Activated CD4-positive, alpha-beta T cell treated with anti-CD3 and anti-CD28 coated beads for 1 hour (primary cell): ENCODE data around the gene ADAMTS12.

Source experiments
- DNase-seq: peaks from one replicate; pipeline ENCODE4 v3.0.0-alpha.2; 2020

ADAMTS12 gene

GRCh38 chr5:33509036-33509435 lies 382.8 kb downstream of the ADAMTS12 start:
- no peak for DNase-seq

GRCh38 chr5:33507426-33507825 lies 384.4 kb downstream of the ADAMTS12 start:
- DNase-seq = no peak

- no peak for DNase-seq
Observed at GRCh38 chr5:33504570-33504969, 387.2 kb downstream of the ADAMTS12 start.

GRCh38 chr5:33501899-33502298 lies 389.9 kb downstream of the ADAMTS12 start:
- DNase-seq = no peak

- DNase-seq = no peak
Observed at GRCh38 chr5:33501260-33501659, 390.5 kb downstream of the ADAMTS12 start.

- no peak for DNase-seq
Observed at GRCh38 chr5:33494466-33494865, 397.3 kb downstream of the ADAMTS12 start.

- DNase-seq = no peak
Observed at GRCh38 chr5:33491941-33492340, 399.8 kb downstream of the ADAMTS12 start.

GRCh38 chr5:33490071-33490665 lies 401.6 kb downstream of the ADAMTS12 start:
- no peak for DNase-seq

- no peak for DNase-seq
Observed at GRCh38 chr5:33489481-33490067, 402.2 kb downstream of the ADAMTS12 start.

GRCh38 chr5:33488558-33489355 lies 403.0 kb downstream of the ADAMTS12 start:
- DNase-seq = no peak

GRCh38 chr5:33487236-33487635 lies 404.6 kb downstream of the ADAMTS12 start:
- no peak for DNase-seq

- no peak for DNase-seq
Observed at GRCh38 chr5:33482335-33482734, 409.5 kb downstream of the ADAMTS12 start.

- DNase-seq = no peak
Observed at GRCh38 chr5:33480876-33481275, 410.9 kb downstream of the ADAMTS12 start.

- no peak for DNase-seq
Observed at GRCh38 chr5:33479311-33479710, 412.5 kb downstream of the ADAMTS12 start.

- no peak for DNase-seq
Observed at GRCh38 chr5:33477816-33478215, 414.0 kb downstream of the ADAMTS12 start.

GRCh38 chr5:33476992-33477391 lies 414.8 kb downstream of the ADAMTS12 start:
- no peak for DNase-seq

GRCh38 chr5:33475706-33476105 lies 416.1 kb downstream of the ADAMTS12 start:
- DNase-seq = no peak

GRCh38 chr5:33474931-33475499 lies 416.8 kb downstream of the ADAMTS12 start:
- DNase-seq = no peak

- DNase-seq = no peak
Observed at GRCh38 chr5:33474004-33474403, 417.8 kb downstream of the ADAMTS12 start.
